ENCODE data around the gene CASTOR1.
A peak's percentile ranks its signal among the peaks of the same experiment; 100 is the strongest.

Gene CASTOR1

GRCh38 chr22:30245985-30246813, 43.1 kb downstream of the CASTOR1 start, which contains the start of gene LIF:
LIF (minus strand) TSS chr22:30246759; CDS start chr22:30246695, 64 bp downstream.
- peak; percentile 81 for DNase-seq (ENCODE audit: low spot score)
- TF ChIP-seq CTCF (IDR thresholded peaks at IDR 0.05; ENCODE audit: extremely low read depth, missing control alignments): no peak

- TF ChIP-seq CTCF (IDR thresholded peaks at IDR 0.05; ENCODE audit: extremely low read depth, missing control alignments): no peak
- no peak for DNase-seq (ENCODE audit: low spot score)
These were observed 43.9 kb downstream of the CASTOR1 start for GRCh38 chr22:30245181-30245984.

GRCh38 chr22:30244641-30245040, 44.7 kb downstream of the CASTOR1 start:
- no peak for DNase-seq (ENCODE audit: low spot score)
- no peak for TF ChIP-seq CTCF (IDR thresholded peaks at IDR 0.05; ENCODE audit: extremely low read depth, missing control alignments)

GRCh38 chr22:30244066-30244465, 45.2 kb downstream of the CASTOR1 start:
- DNase-seq (ENCODE audit: low spot score): no peak
- TF ChIP-seq CTCF (IDR thresholded peaks at IDR 0.05; ENCODE audit: extremely low read depth, missing control alignments): no peak

- no peak for DNase-seq (ENCODE audit: low spot score)
These were observed 45.6 kb downstream of the CASTOR1 start for GRCh38 chr22:30243661-30244060.

GRCh38 chr22:30241576-30242371, 47.5 kb downstream of the CASTOR1 start:
- TF ChIP-seq CTCF (IDR thresholded peaks at IDR 0.05; ENCODE audit: extremely low read depth, missing control alignments): no peak

More at GRCh38 chr22:30243661-30244060, 45.6 kb downstream of the CASTOR1 start:
- TF ChIP-seq CTCF (IDR thresholded peaks at IDR 0.05; ENCODE audit: extremely low read depth, missing control alignments): no peak

More at GRCh38 chr22:30241576-30242371, 47.5 kb downstream of the CASTOR1 start:
- no peak for DNase-seq (ENCODE audit: low spot score)
